SJSA1 (cell line): ENCODE measurements around the gene CDH6. TPM values are rescaled to one million over a fixed set of nuclear protein-coding genes. Genes with fewer than 3 reads are reported as not detected.
A peak's percentile ranks its signal among the peaks of the same experiment; 100 is the strongest.

ENCODE experiments used
- DNase-seq, 2 experiments: peaks; one replicate each; pipeline ENCODE4 v3.0.0-alpha.2; 2015 to 2020; ENCODE audit warnings: low spot score in 2 of 2, low read depth in 1 of 2
- H3K27ac ChIP-seq: fragments of 250-450 bp; sonication (Bioruptor Pico); 2 replicates; pipeline ENCODE4 v1.5.1; 2020; ENCODE audit warnings: mild to moderate bottlenecking, moderate library complexity
- H3K27me3 ChIP-seq: fragments of 250-450 bp; sonication (Bioruptor Pico); replicated peaks from 2 replicates; pipeline ENCODE4 v1.5.1; 2020; ENCODE audit warnings: mild to moderate bottlenecking, moderate library complexity
- H3K36me3 ChIP-seq: fragments of 250-450 bp; sonication (Bioruptor Pico); 2 replicates; pipeline ENCODE4 v1.5.1; 2020; ENCODE audit warnings: mild to moderate bottlenecking
- H3K4me1 ChIP-seq: fragments of 250-450 bp; sonication (Bioruptor Pico); replicated peaks from 2 replicates; pipeline ENCODE4 v1.6.1; 2021; ENCODE audit warnings: mild to moderate bottlenecking
- H3K4me3 ChIP-seq: fragments of 250-450 bp; sonication (Bioruptor Pico); 2 replicates; pipeline ENCODE4 v1.5.1; 2020; ENCODE audit warnings: mild to moderate bottlenecking
- H3K9me3 ChIP-seq: fragments of 250-450 bp; sonication (Bioruptor Pico); replicated peaks from 2 replicates; pipeline ENCODE4 v1.5.1; 2020; ENCODE audit warnings: mild to moderate bottlenecking
- total RNA-seq: library from RNA; depleted of rRNA; stranded (reverse); fragments of >200 nt; shearing (Covaris generic); gene quantifications from 2 replicates; pipeline ENCODE4 v1.2.3, GENCODE V29; 2014

The CDH6 gene
- total RNA-seq, 1 experiment from 2014 or later, result 0.13 TPM

- DNase-seq, result no peak
- H3K36me3 ChIP-seq, result no peaks in the 10 kb centered on the region
- H3K9me3 ChIP-seq, result no peaks in the 10 kb centered on the region
- no peaks in the 10 kb centered on the region for H3K4me1 ChIP-seq
- H3K27me3 ChIP-seq, result no peaks in the 10 kb centered on the region
- no peak overlapping the region for H3K27ac ChIP-seq
- no peak overlapping the region for H3K4me3 ChIP-seq
These were observed 20.7 kb downstream of the CDH6 start for GRCh38 chr5:31214229-31214628.

- no peak overlapping the region for H3K27ac ChIP-seq
- H3K9me3 ChIP-seq, result no peaks in the 10 kb centered on the region
- no peak for DNase-seq
- no peaks in the 10 kb centered on the region for H3K27me3 ChIP-seq
- no peak overlapping the region for H3K4me3 ChIP-seq
- H3K36me3 ChIP-seq, result no peaks in the 10 kb centered on the region
- H3K4me1 ChIP-seq, result no peaks in the 10 kb centered on the region
These were observed 21.8 kb downstream of the CDH6 start for GRCh38 chr5:31215236-31215635.

GRCh38 chr5:31217446-31217845 lies 24.0 kb downstream of the CDH6 start:
- no peak overlapping the region for H3K4me3 ChIP-seq
- no peaks in the 10 kb centered on the region for H3K36me3 ChIP-seq
- DNase-seq, result no peak
- no peak overlapping the region for H3K27ac ChIP-seq
- H3K4me1 ChIP-seq, result no peaks in the 10 kb centered on the region
- no peaks in the 10 kb centered on the region for H3K9me3 ChIP-seq
- H3K27me3 ChIP-seq, result no peaks in the 10 kb centered on the region

- Histone ChIP-seq H3K9me3 (no peaks in the 10 kb centered on the region), H3K4me1 (no peaks in the 10 kb centered on the region), H3K27me3 (no peaks in the 10 kb centered on the region), H3K36me3 (no peaks in the 10 kb centered on the region), H3K4me3 (no peak overlapping the region), H3K27ac (no peak overlapping the region)
- no peak for DNase-seq
These were observed 25.5 kb downstream of the CDH6 start for GRCh38 chr5:31218978-31219377.

GRCh38 chr5:31221001-31221400 lies 27.5 kb downstream of the CDH6 start:
- no peaks in the 10 kb centered on the region for H3K27me3 ChIP-seq
- H3K27ac ChIP-seq, result no peak overlapping the region
- H3K4me1 ChIP-seq, result no peaks in the 10 kb centered on the region
- H3K36me3 ChIP-seq, result no peaks in the 10 kb centered on the region
- no peak for DNase-seq
- H3K9me3 ChIP-seq, result no peaks in the 10 kb centered on the region
- H3K4me3 ChIP-seq, result no peak overlapping the region

- DNase-seq, result peak in 1 of 2 experiments; percentile 1
- no peaks in the 10 kb centered on the region for H3K9me3 ChIP-seq
- no peaks in the 10 kb centered on the region for H3K36me3 ChIP-seq
- no peak overlapping the region for H3K4me3 ChIP-seq
- H3K27me3 ChIP-seq, result no peaks in the 10 kb centered on the region
- H3K27ac ChIP-seq, result no peak overlapping the region
- H3K4me1 ChIP-seq, result no peaks in the 10 kb centered on the region
These were observed 31.6 kb downstream of the CDH6 start for GRCh38 chr5:31225118-31225517.

GRCh38 chr5:31225613-31226012 lies 32.1 kb downstream of the CDH6 start:
- no peak overlapping the region for H3K4me3 ChIP-seq

GRCh38 chr5:31226651-31227050 lies 33.2 kb downstream of the CDH6 start:
- no peak for DNase-seq
- Histone ChIP-seq H3K4me3 (no peak overlapping the region), H3K36me3 (no peaks in the 10 kb centered on the region)

More at GRCh38 chr5:31225613-31226012, 32.1 kb downstream of the CDH6 start:
- Histone ChIP-seq H3K27me3 (no peaks in the 10 kb centered on the region), H3K9me3 (no peaks in the 10 kb centered on the region), H3K27ac (no peak overlapping the region), H3K36me3 (no peaks in the 10 kb centered on the region), H3K4me1 (no peaks in the 10 kb centered on the region)
- no peak for DNase-seq

GRCh38 chr5:31229266-31229665 lies 35.8 kb downstream of the CDH6 start:
- Histone ChIP-seq H3K27ac (no peak overlapping the region), H3K27me3 (no peaks in the 10 kb centered on the region), H3K9me3 (no peaks in the 10 kb centered on the region), H3K4me3 (no peak overlapping the region), H3K36me3 (no peaks in the 10 kb centered on the region), H3K4me1 (no peaks in the 10 kb centered on the region)
- no peak for DNase-seq

More at GRCh38 chr5:31226651-31227050, 33.2 kb downstream of the CDH6 start:
- Histone ChIP-seq H3K27me3 (no peaks in the 10 kb centered on the region), H3K27ac (no peak overlapping the region), H3K9me3 (no peaks in the 10 kb centered on the region), H3K4me1 (no peaks in the 10 kb centered on the region)

GRCh38 chr5:31231177-31231838 lies 37.8 kb downstream of the CDH6 start:
- no peak overlapping the region for H3K4me3 ChIP-seq
- DNase-seq, result no peak
- no peaks in the 10 kb centered on the region for H3K4me1 ChIP-seq
- no peaks in the 10 kb centered on the region for H3K9me3 ChIP-seq
- H3K27ac ChIP-seq, result no peak overlapping the region
- no peaks in the 10 kb centered on the region for H3K36me3 ChIP-seq
- no peaks in the 10 kb centered on the region for H3K27me3 ChIP-seq

GRCh38 chr5:31232273-31232888 lies 38.9 kb downstream of the CDH6 start:
- Histone ChIP-seq H3K9me3 (no peaks in the 10 kb centered on the region), H3K27ac (no peak overlapping the region), H3K36me3 (no peaks in the 10 kb centered on the region), H3K4me1 (no peaks in the 10 kb centered on the region), H3K27me3 (no peaks in the 10 kb centered on the region), H3K4me3 (no peak overlapping the region)
- DNase-seq, result peak in 1 of 2 experiments; percentile 6

- Histone ChIP-seq H3K27me3 (no peaks in the 10 kb centered on the region), H3K27ac (no peak overlapping the region), H3K4me3 (no peak overlapping the region), H3K4me1 (no peaks in the 10 kb centered on the region), H3K9me3 (no peaks in the 10 kb centered on the region), H3K36me3 (no peaks in the 10 kb centered on the region)
- DNase-seq, result no peak
These were observed 41.9 kb downstream of the CDH6 start for GRCh38 chr5:31235381-31235780.

GRCh38 chr5:31236339-31236738 lies 42.9 kb downstream of the CDH6 start:
- H3K27ac ChIP-seq, result no peak overlapping the region
- H3K9me3 ChIP-seq, result no peaks in the 10 kb centered on the region
- no peaks in the 10 kb centered on the region for H3K27me3 ChIP-seq
- no peaks in the 10 kb centered on the region for H3K4me1 ChIP-seq
- DNase-seq, result no peak
- H3K36me3 ChIP-seq, result no peaks in the 10 kb centered on the region
- H3K4me3 ChIP-seq, result no peak overlapping the region

GRCh38 chr5:31237174-31237573 lies 43.7 kb downstream of the CDH6 start:
- Histone ChIP-seq H3K36me3 (no peaks in the 10 kb centered on the region), H3K27ac (no peak overlapping the region), H3K4me1 (no peaks in the 10 kb centered on the region), H3K27me3 (no peaks in the 10 kb centered on the region), H3K9me3 (no peaks in the 10 kb centered on the region), H3K4me3 (no peak overlapping the region)
- DNase-seq, result no peak
